ENCODE measurements around the gene WASF3. TPM values are rescaled to one million over a fixed set of nuclear protein-coding genes. Genes with fewer than 3 reads are reported as not detected.

WASF3 gene
- total RNA-seq, 1 donor from 2014 or later: 14.3 TPM

DNA sequence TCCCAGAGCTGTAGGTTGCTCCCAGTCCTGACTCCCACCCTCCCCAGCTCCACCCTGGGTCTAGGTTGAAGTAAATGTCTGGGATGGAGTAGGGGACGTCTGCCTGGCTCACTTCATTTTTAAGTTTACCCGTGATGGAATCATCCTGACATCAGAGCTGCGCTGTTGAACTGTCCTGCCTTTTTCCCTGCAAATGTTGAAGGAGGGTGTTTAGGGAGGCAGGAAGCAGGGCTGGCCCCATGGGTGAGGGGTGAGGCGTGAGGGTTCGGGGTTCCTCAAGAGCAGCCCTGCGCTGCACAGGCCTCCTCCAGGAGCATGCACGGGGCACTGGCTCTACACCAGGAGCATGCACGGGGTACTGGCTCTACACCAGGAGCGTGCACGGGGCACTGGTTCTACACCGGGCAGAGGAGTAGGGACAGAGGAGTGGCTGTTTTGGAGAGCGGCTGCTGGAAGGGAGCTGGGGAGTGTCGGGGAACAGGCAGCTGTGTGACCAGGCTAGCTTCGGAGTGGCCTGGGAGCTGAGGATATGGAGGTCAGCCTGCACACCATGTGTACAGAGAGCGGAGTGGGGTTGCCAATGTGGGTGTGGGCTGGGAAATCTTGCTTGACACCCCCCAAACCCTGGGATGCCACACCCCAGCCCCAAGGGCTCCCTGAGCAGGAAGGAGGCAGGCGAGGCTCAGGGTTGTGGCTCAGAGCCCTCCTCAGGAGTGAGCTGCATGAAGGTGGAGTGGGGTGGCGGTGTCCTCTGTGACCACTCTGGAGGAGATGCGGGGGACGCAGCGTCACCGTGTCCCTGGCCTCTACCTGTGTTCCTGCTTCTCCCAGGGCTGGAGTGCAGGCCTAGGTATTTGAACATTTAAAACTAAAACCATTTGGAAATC lies 139.8 kb downstream of the WASF3 start:
- no peaks in the 10 kb centered on the region for H3K27me3 ChIP-seq
- DNase-seq (ENCODE audit: low spot score in 2 of 2): no peak
- H3K4me3 ChIP-seq: no peak overlapping the region
- H3K36me3 ChIP-seq: no peaks in the 10 kb centered on the region
- no peaks in the 10 kb centered on the region for H3K9me3 ChIP-seq
- no peak overlapping the region for H3K27ac ChIP-seq
- TF ChIP-seq, protein P1, sequence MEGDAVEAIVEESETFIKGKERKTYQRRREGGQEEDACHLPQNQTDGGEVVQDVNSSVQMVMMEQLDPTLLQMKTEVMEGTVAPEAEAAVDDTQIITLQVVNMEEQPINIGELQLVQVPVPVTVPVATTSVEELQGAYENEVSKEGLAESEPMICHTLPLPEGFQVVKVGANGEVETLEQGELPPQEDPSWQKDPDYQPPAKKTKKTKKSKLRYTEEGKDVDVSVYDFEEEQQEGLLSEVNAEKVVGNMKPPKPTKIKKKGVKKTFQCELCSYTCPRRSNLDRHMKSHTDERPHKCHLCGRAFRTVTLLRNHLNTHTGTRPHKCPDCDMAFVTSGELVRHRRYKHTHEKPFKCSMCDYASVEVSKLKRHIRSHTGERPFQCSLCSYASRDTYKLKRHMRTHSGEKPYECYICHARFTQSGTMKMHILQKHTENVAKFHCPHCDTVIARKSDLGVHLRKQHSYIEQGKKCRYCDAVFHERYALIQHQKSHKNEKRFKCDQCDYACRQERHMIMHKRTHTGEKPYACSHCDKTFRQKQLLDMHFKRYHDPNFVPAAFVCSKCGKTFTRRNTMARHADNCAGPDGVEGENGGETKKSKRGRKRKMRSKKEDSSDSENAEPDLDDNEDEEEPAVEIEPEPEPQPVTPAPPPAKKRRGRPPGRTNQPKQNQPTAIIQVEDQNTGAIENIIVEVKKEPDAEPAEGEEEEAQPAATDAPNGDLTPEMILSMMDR (IDR thresholded peaks at IDR 0.05): no peak
- intact Hi-C loops (cut with DNase I): loop anchor here (5.0 kb wide), 1 partner anchor 200 kb away; no protein-coding TSS in a partner anchor
- no peaks in the 10 kb centered on the region for H3K4me1 ChIP-seq

DNA sequence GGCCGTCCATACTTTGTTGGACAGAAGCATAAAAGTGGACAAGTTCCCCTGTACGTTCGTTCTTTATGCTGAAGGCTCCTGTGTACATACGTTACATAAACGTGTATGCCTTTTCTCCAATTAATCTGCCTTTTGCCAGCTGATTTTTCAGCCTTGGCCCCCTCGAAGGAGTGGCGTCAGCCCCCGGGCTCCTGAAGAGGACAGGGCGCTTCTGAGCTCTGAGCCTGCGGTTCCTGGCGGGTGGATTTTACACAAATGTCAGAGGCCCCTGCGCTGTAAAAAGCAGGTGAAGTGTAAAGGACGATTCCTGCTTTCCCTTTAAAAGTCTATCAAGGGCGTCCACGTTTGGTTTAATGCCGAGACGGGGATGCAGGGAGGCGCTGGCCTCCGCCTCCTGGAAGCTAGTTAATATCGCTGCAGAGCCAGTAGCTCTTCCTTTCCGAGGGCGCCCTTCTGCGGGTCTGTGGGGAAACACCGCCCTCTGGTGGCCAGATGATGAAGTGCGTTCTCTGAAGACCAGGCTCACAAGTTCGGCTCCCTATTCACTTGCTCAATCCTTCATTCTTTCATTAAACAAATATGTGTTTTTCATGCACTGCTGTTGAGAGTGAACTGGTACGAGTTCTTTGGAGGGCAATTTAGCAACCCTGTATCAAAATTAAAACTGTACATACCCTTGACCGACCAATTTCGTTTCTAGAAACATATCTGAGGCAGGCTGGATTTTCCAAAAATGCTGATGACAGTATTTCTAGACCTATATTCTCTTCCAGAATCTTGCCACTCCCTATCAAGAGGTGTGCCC lies 141.1 kb downstream of the WASF3 start:
- DNase-seq (ENCODE audit: low spot score in 2 of 2): peak in 1 of 2 donors; percentile 90
- H3K27me3 ChIP-seq: no peaks in the 10 kb centered on the region
- TF ChIP-seq, protein P1 (IDR thresholded peaks at IDR 0.05): peak; percentile 84 to 97 (median 95)
- no peaks in the 10 kb centered on the region for H3K36me3 ChIP-seq
- H3K9me3 ChIP-seq: no peaks in the 10 kb centered on the region
- peak overlapping the region; percentile 39 to 44 for H3K4me3 ChIP-seq
- intact Hi-C loops (cut with DNase I): loop anchor here (1.0 to 5.0 kb wide), 3 partner anchors 201 to 514 kb away; no protein-coding TSS in a partner anchor
- no peak overlapping the region for H3K27ac ChIP-seq
- H3K4me1 ChIP-seq: no peaks in the 10 kb centered on the region

DNA sequence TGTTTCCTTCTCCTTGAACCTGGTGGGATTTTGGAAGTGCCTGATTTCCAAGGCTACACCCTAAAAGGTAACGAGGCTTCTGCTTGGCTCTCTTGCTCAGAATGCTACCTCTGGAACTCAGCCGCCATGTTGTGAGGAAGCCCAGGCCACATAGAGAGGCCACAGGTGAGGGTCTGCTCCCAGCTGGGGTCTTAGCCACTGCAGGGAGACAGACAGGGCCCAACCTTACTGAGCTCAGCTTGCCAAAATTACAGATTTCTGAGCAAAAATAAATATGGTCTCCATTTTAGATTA lies 141.7 kb downstream of the WASF3 start:
- Histone ChIP-seq H3K4me3 (no peak overlapping the region), H3K36me3 (no peaks in the 10 kb centered on the region), H3K4me1 (no peaks in the 10 kb centered on the region), H3K27me3 (no peaks in the 10 kb centered on the region), H3K27ac (no peak overlapping the region), H3K9me3 (no peaks in the 10 kb centered on the region)
- TF ChIP-seq, protein P1 (IDR thresholded peaks at IDR 0.05): no peak
- intact Hi-C loops (cut with DNase I): loop anchor here (2.0 to 5.0 kb wide), 2 partner anchors 202 to 216 kb away; no protein-coding TSS in a partner anchor
- no peak for DNase-seq (ENCODE audit: low spot score in 2 of 2)

DNA sequence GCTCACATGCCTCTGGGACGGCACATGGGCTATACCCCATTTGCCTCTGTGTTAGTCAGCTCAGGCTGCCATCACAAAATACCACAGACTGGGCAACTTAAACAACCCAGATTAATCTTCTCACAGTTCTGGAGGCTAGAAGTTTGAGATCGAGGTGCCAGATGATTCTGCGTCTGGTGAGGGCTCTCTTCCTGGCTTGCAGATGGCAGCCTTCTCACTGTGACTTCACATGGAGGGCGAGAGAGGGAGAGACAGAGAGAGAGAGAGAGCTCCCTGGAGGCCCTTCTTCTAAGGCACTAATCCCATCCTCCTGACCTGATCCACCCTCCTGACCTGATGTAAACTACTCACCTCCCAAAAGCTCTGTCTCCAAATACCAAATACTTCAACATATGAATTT lies 148.1 kb downstream of the WASF3 start:
- no peaks in the 10 kb centered on the region for H3K9me3 ChIP-seq
- H3K36me3 ChIP-seq: no peaks in the 10 kb centered on the region
- TF ChIP-seq, protein P1 (IDR thresholded peaks at IDR 0.05): no peak
- H3K27ac ChIP-seq: no peak overlapping the region
- intact Hi-C loops (cut with DNase I): no loop called here
- H3K4me3 ChIP-seq: no peak overlapping the region
- H3K27me3 ChIP-seq: peaks cover 3% of the 10 kb centered on the region
- H3K4me1 ChIP-seq: no peaks in the 10 kb centered on the region
- DNase-seq (ENCODE audit: low spot score in 2 of 2): no peak

DNA sequence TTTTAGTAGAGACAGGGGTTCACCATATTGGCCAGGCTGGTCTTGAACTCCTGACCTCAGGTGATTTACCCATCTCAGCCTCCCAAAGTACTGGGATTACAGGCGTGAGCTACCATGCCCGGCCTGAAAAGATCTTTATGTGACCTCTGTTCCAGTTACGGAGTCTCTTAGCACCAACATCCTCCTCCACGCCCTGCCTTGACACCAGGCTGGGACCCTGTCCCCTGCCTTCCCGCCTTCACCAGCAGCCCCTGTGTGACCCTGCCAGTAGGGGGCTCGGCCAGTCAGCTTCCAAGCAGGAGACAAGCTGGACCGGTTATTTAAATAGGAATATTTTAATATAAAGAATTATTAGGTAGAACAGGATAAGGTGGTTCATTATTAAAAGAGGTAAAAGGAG lies 148.9 kb downstream of the WASF3 start:
- no peak for DNase-seq (ENCODE audit: low spot score in 2 of 2)
- Histone ChIP-seq H3K4me1 (no peaks in the 10 kb centered on the region), H3K27me3 (peaks cover 3% of the 10 kb centered on the region), H3K9me3 (no peaks in the 10 kb centered on the region), H3K36me3 (no peaks in the 10 kb centered on the region), H3K27ac (no peak overlapping the region), H3K4me3 (no peak overlapping the region)
- TF ChIP-seq, protein P1 (IDR thresholded peaks at IDR 0.05): no peak
- intact Hi-C loops (cut with DNase I): loop anchor here (2.0 kb wide), 1 partner anchor 222 kb away; no protein-coding TSS in a partner anchor
